ENCODE data around the gene FKBP15.

DNA sequence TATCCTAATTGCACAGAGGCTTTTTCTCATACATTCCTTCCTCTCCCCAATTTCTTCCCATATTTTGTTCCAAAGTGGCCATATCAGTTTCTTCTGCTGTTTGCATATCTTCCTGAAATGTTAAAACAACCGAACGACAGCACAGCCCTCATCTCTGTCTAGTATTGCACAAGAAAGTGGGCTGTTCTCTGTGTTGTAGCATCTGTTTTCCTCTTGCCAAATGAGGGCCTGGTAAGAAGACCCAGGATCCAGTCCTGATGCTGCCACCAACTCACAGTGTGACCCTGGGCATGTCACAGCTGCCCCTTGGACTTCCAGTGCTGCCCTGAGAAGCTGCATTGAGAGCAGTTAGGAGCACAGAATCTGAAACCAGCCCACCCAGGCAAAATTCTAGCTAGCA, 66.1 kb downstream of the FKBP15 start:
- TF ChIP-seq POLR2A (IDR thresholded peaks at IDR 0.05; ENCODE audit: low read depth, low read length) (no peak), POLR2AphosphoS5 (IDR thresholded peaks at IDR 0.05; ENCODE audit: insufficient read depth, low read depth, low read length) (no peak), EZH2 (IDR thresholded peaks at IDR 0.05; ENCODE audit: borderline replicate concordance, low read depth, low read length, severe bottlenecking) (no peak), MYC (IDR thresholded peaks at IDR 0.05; ENCODE audit: low read depth, low read length) (no peak), JUN (IDR thresholded peaks at IDR 0.05; ENCODE audit: borderline replicate concordance, insufficient read depth, insufficient read length, low read depth) (no peak)
- TF ChIP-seq, protein P1, sequence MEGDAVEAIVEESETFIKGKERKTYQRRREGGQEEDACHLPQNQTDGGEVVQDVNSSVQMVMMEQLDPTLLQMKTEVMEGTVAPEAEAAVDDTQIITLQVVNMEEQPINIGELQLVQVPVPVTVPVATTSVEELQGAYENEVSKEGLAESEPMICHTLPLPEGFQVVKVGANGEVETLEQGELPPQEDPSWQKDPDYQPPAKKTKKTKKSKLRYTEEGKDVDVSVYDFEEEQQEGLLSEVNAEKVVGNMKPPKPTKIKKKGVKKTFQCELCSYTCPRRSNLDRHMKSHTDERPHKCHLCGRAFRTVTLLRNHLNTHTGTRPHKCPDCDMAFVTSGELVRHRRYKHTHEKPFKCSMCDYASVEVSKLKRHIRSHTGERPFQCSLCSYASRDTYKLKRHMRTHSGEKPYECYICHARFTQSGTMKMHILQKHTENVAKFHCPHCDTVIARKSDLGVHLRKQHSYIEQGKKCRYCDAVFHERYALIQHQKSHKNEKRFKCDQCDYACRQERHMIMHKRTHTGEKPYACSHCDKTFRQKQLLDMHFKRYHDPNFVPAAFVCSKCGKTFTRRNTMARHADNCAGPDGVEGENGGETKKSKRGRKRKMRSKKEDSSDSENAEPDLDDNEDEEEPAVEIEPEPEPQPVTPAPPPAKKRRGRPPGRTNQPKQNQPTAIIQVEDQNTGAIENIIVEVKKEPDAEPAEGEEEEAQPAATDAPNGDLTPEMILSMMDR (IDR thresholded peaks at IDR 0.05; ENCODE audit: extremely low read depth in 1 of 2, insufficient read depth in 1 of 2, low read depth in 1 of 2, low read length in 2 of 2), result no peak

Data from endothelial cell of umbilical vein (primary cell).